ENCODE measurements around the gene WFIKKN2.

WFIKKN2 gene

DNA sequence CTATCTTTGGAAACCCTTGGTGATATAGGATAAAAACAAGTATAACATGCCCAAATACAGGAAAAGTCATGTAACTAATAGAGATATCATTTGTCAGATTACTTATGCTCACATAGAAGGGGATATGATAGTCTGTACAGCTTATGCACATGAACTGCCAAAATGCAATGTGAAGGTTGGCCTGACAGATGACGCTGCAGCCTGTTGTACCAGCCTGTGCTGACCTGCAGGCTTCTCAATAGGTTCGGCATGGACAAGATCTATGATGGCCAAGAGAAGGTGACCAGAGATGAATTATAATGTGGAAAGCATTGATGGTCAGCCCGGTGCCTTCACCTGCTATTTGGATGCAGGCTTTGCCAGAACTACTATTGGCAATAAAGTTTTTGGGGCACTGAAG, 12.7 kb downstream of the WFIKKN2 start:
- TF ChIP-seq ZBTB7A (IDR thresholded peaks at IDR 0.05; ENCODE audit: low read depth) = no peak
- TF ChIP-seq, protein P1, sequence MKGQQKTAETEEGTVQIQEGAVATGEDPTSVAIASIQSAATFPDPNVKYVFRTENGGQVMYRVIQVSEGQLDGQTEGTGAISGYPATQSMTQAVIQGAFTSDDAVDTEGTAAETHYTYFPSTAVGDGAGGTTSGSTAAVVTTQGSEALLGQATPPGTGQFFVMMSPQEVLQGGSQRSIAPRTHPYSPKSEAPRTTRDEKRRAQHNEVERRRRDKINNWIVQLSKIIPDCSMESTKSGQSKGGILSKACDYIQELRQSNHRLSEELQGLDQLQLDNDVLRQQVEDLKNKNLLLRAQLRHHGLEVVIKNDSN (IDR thresholded peaks at IDR 0.05) = no peak
- no peak for TF ChIP-seq YY1 (IDR thresholded peaks at IDR 0.05; ENCODE audit: low read depth)
- TF ChIP-seq TAF1 (IDR thresholded peaks at IDR 0.05; ENCODE audit: low read depth) = no peak
- TF ChIP-seq, protein P2, sequence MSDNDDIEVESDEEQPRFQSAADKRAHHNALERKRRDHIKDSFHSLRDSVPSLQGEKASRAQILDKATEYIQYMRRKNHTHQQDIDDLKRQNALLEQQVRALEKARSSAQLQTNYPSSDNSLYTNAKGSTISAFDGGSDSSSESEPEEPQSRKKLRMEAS (IDR thresholded peaks at IDR 0.05) = no peak
- TF ChIP-seq, protein P3, sequence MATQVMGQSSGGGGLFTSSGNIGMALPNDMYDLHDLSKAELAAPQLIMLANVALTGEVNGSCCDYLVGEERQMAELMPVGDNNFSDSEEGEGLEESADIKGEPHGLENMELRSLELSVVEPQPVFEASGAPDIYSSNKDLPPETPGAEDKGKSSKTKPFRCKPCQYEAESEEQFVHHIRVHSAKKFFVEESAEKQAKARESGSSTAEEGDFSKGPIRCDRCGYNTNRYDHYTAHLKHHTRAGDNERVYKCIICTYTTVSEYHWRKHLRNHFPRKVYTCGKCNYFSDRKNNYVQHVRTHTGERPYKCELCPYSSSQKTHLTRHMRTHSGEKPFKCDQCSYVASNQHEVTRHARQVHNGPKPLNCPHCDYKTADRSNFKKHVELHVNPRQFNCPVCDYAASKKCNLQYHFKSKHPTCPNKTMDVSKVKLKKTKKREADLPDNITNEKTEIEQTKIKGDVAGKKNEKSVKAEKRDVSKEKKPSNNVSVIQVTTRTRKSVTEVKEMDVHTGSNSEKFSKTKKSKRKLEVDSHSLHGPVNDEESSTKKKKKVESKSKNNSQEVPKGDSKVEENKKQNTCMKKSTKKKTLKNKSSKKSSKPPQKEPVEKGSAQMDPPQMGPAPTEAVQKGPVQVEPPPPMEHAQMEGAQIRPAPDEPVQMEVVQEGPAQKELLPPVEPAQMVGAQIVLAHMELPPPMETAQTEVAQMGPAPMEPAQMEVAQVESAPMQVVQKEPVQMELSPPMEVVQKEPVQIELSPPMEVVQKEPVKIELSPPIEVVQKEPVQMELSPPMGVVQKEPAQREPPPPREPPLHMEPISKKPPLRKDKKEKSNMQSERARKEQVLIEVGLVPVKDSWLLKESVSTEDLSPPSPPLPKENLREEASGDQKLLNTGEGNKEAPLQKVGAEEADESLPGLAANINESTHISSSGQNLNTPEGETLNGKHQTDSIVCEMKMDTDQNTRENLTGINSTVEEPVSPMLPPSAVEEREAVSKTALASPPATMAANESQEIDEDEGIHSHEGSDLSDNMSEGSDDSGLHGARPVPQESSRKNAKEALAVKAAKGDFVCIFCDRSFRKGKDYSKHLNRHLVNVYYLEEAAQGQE (IDR thresholded peaks at IDR 0.05; ENCODE audit: low read depth) = no peak
- no peak for TF ChIP-seq EGR1 (IDR thresholded peaks at IDR 0.05)
- TF ChIP-seq FOXM1 (IDR thresholded peaks at IDR 0.05; ENCODE audit: borderline replicate concordance, low read depth) = no peak
- no peak for TF ChIP-seq CEBPB (IDR thresholded peaks at IDR 0.05)
- TF ChIP-seq TCF12 (IDR thresholded peaks at IDR 0.05; ENCODE audit: low read depth) = no peak
- TF ChIP-seq NFIC (IDR thresholded peaks at IDR 0.05) = no peak
- no peak for TF ChIP-seq CREB1 (IDR thresholded peaks at IDR 0.05; ENCODE audit: low read depth)
- TF ChIP-seq EP300 (IDR thresholded peaks at IDR 0.05; ENCODE audit: borderline replicate concordance) = no peak
- no peak for TF ChIP-seq TEAD4 (IDR thresholded peaks at IDR 0.05)
- no peak for TF ChIP-seq RAD21 (IDR thresholded peaks at IDR 0.05; ENCODE audit: low read depth)

DNA sequence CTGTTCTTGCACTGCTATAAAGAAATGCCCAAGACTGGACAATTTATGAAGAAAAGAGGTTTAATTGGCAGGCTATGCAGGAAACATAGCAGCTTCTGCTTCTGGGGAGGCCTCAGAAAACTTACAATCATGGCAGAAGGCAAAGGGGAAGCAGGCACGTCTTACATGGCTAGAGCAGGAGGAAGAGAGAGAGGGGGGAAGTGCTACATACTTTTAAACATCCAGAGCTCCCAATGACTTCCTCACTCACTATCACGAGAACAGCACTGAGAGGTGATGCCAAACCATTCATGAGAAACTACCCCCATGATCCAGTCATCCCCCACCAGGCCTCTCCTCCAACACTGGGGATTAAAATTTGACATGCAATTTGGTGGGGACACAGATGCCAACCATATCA, 13.3 kb downstream of the WFIKKN2 start:
- TF ChIP-seq, protein P1 (IDR thresholded peaks at IDR 0.05) = no peak
- no peak for TF ChIP-seq TCF12 (IDR thresholded peaks at IDR 0.05; ENCODE audit: low read depth)
- no peak for TF ChIP-seq RAD21 (IDR thresholded peaks at IDR 0.05; ENCODE audit: low read depth)
- TF ChIP-seq, protein P2 (IDR thresholded peaks at IDR 0.05) = no peak
- no peak for TF ChIP-seq CREB1 (IDR thresholded peaks at IDR 0.05; ENCODE audit: low read depth)
- TF ChIP-seq, protein P3 (IDR thresholded peaks at IDR 0.05; ENCODE audit: low read depth) = no peak
- TF ChIP-seq YY1 (IDR thresholded peaks at IDR 0.05; ENCODE audit: low read depth) = no peak
- no peak for TF ChIP-seq TAF1 (IDR thresholded peaks at IDR 0.05; ENCODE audit: low read depth)
- TF ChIP-seq EP300 (IDR thresholded peaks at IDR 0.05; ENCODE audit: borderline replicate concordance) = no peak

DNA sequence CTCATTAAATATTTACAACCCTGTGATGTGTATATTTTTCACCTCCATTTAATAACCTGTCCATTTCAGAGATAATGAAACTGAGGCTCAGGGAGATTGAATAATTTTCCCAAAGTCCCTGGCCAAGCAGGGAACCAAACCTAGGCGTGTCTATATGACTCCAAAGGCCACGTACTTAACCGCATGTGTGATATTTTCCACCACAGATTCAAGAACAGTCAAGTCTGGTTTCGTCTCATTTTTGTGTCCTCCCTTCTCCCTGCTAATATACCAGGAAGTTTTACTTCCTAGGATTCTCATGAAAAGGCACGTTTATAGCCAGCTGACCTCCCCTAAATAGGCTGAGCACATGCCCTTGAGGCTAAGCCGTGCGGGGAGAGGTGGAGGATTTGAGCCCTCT, 15.3 kb downstream of the WFIKKN2 start:
- TF ChIP-seq, protein P1 (IDR thresholded peaks at IDR 0.05) = no peak
- TF ChIP-seq EGR1 (IDR thresholded peaks at IDR 0.05) = no peak
- TF ChIP-seq, protein P2 (IDR thresholded peaks at IDR 0.05) = no peak
- TF ChIP-seq, protein P3 (IDR thresholded peaks at IDR 0.05; ENCODE audit: low read depth) = no peak

DNA sequence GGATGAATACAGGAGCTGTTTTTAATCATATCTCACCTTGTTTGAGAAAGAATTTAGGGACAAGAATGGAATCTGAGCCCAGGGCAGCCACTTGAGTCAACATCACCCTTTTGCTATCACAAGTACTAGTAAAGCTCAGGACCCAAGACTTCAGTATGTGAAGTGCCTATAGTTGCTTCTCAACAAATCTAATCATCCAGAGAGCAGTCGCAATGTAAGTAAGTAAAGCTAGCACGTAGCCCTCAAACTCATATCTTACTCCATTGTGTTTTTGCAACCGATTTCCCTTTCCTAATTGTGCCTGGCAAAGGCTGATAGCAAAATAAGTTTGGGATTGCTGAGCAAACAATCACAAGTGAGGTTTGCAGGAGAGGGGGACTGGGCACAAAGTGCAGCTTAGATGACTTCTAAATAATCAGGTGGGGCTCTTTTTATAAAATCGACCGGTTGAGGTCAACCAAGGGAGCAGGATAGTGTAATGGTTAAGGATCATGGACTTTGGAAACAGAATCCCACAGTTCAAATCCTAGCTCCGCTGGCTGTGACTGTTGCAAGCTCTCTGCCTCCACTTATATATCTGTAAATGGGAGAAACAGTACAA, 17.7 kb downstream of the WFIKKN2 start:
- TF ChIP-seq, protein P2 (IDR thresholded peaks at IDR 0.05) = no peak
- TF ChIP-seq EGR1 (IDR thresholded peaks at IDR 0.05) (no peak), CREB1 (IDR thresholded peaks at IDR 0.05; ENCODE audit: low read depth) (no peak), RAD21 (IDR thresholded peaks at IDR 0.05; ENCODE audit: low read depth) (no peak), ZBTB7A (IDR thresholded peaks at IDR 0.05; ENCODE audit: low read depth) (no peak), YY1 (IDR thresholded peaks at IDR 0.05; ENCODE audit: low read depth) (no peak), TAF1 (IDR thresholded peaks at IDR 0.05; ENCODE audit: low read depth) (no peak), EP300 (IDR thresholded peaks at IDR 0.05; ENCODE audit: borderline replicate concordance) (no peak), FOXM1 (IDR thresholded peaks at IDR 0.05; ENCODE audit: borderline replicate concordance, low read depth) (no peak), NFIC (IDR thresholded peaks at IDR 0.05) (no peak), TCF12 (IDR thresholded peaks at IDR 0.05; ENCODE audit: low read depth) (no peak), CEBPB (IDR thresholded peaks at IDR 0.05) (no peak), TEAD4 (IDR thresholded peaks at IDR 0.05) (no peak)
- TF ChIP-seq, protein P3 (IDR thresholded peaks at IDR 0.05; ENCODE audit: low read depth) = no peak
- TF ChIP-seq, protein P1 (IDR thresholded peaks at IDR 0.05) = no peak
